HepG2 (cell line): ENCODE measurements around the gene ARHGAP12. TPM values are rescaled to one million over a fixed set of nuclear protein-coding genes. Genes with fewer than 3 reads are reported as not detected.

ENCODE experiments used
- ATAC-seq: fragments of 200-7000 bp; cut with Tn5 transposase; 3 replicates; pipeline ENCODE4 v1.9.1; 2020; ENCODE audit warnings: mild to moderate bottlenecking, moderate library complexity
- BruUV-seq: library from RNA; stranded (reverse); fragments of 400-500 nt; replicated peaks from 2 replicates; lab custom pipeline; 2021; lab: Mats Ljungman, UMichigan
- CTCF ChIA-PET: fragments of 300-600 bp; formaldehyde crosslinking; extraction: SDS; loops from one replicate; lab custom pipeline; 2021; ENCODE audit warnings: low total read pairs, inconsistent platforms, low intra/inter-chr PET ratio; lab: Yijun Ruan, JAX
- POLR2A ChIA-PET: fragments of 350-600 bp; sonication (Branson Sonifier 250); formaldehyde crosslinking; loops from one replicate; lab custom pipeline; 2020; ENCODE audit warnings: antibody characterized with exemption, inconsistent platforms; lab: Yijun Ruan, JAX
- DNase-seq: peaks from one replicate; pipeline ENCODE4 v3.0.0-alpha.2; 2015; ENCODE audit warnings: low spot score
- FAIRE-seq: peaks from 3 replicates; lab custom pipeline; 2011; peaks lifted over from hg19 to GRCh38; lab: Jason Lieb, UNC
- H2AFZ ChIP-seq: one replicate; pipeline ENCODE4 v1.6.1; 2011; ENCODE audit warnings: low read length, inconsistent platforms
- H3K27ac ChIP-seq: fragments of 300-600 bp; 3 replicates; pipeline ENCODE4 v1.8.0; 2011; ENCODE audit warnings: mixed run types, mild to moderate bottlenecking, mixed read lengths, low read length, inconsistent platforms; ENCODE audit not compliant: insufficient read depth; ENCODE audit errors: extremely low read length
- H3K27me3 ChIP-seq, 2 experiments: fragments of 200-600 bp in 1 of 2; 2 replicates in 1 of 2; 3 replicates in 1 of 2; pipeline versions ENCODE4 v1.6.0 to v1.8.0; 2011; ENCODE audit warnings: low read length in 2 of 2, mild to moderate bottlenecking in 2 of 2, moderate library complexity in 2 of 2, inconsistent platforms in 1 of 2; ENCODE audit not compliant: insufficient read depth in 2 of 2, control insufficient read depth in 1 of 2
- H3K36me3 ChIP-seq, 2 experiments: fragments of 200-600 bp in 1 of 2; replicated peaks in 1 of 2; 2 replicates in 1 of 2; 3 replicates in 1 of 2; pipeline versions ENCODE4 v1.5.1 to v1.8.0; 2011; ENCODE audit warnings: low read length in 2 of 2, inconsistent platforms in 1 of 2; ENCODE audit not compliant: insufficient read depth in 2 of 2, control insufficient read depth in 1 of 2
- H3K4me1 ChIP-seq: 2 replicates; pipeline ENCODE4 v1.5.1; 2012; ENCODE audit warnings: low read length, inconsistent platforms; ENCODE audit not compliant: insufficient read depth
- H3K4me2 ChIP-seq: 2 replicates; pipeline ENCODE4 v1.6.0; 2011; ENCODE audit warnings: low read depth, low read length, inconsistent platforms
- H3K4me3 ChIP-seq, 3 experiments: fragments of 200-600 bp in 1 of 3; sonication (generic), shearing (Covaris generic) in 1 of 3; replicated peaks in 1 of 3; 2 replicates each; pipeline ENCODE4 v1.5.1; 2011 to 2016; ENCODE audit warnings: low read length in 3 of 3, inconsistent platforms in 2 of 3, low read depth in 2 of 3, mild to moderate bottlenecking in 2 of 3, control low read depth in 1 of 3, mixed read lengths in 1 of 3; ENCODE audit not compliant: insufficient read depth in 1 of 3
- H3K79me2 ChIP-seq: one replicate; pipeline ENCODE4 v1.6.1; 2011; ENCODE audit warnings: low read length, inconsistent platforms; ENCODE audit not compliant: insufficient read depth
- H3K9ac ChIP-seq: 2 replicates; pipeline ENCODE4 v1.6.0; 2011; ENCODE audit warnings: mild to moderate bottlenecking, low read depth, low read length, inconsistent platforms; ENCODE audit not compliant: insufficient read depth
- H3K9me3 ChIP-seq: 2 replicates; pipeline ENCODE4 v1.5.1; 2012; ENCODE audit warnings: mild to moderate bottlenecking, low read length
- H4K20me1 ChIP-seq: 2 replicates; pipeline ENCODE4 v1.6.0; 2011; ENCODE audit warnings: inconsistent platforms, mild to moderate bottlenecking, low read length, moderate library complexity; ENCODE audit not compliant: insufficient read depth
- AKAP8 ChIP-seq: sonication (generic); formaldehyde crosslinking; IDR thresholded peaks from 2 replicates; pipeline ENCODE4 v1.5.1; 2020; ENCODE audit warnings: mild to moderate bottlenecking, missing genetic modification reagents
- KDM1A ChIP-seq: IDR thresholded peaks from 2 replicates; pipeline ENCODE4 v1.6.1; 2016; ENCODE audit warnings: missing compliant biosample characterization
- KDM3A ChIP-seq: IDR thresholded peaks from 2 replicates; pipeline ENCODE4 v1.6.1; 2018; ENCODE audit warnings: low read depth, missing compliant biosample characterization
- NFYC ChIP-seq: IDR thresholded peaks from 2 replicates; pipeline ENCODE4 v1.6.1; 2016; ENCODE audit warnings: missing genetic modification reagents, missing compliant biosample characterization
- RXRB ChIP-seq: IDR thresholded peaks from 2 replicates; pipeline ENCODE4 v1.6.1; 2016; ENCODE audit warnings: borderline replicate concordance, missing genetic modification reagents, missing compliant biosample characterization
- THAP7 ChIP-seq: sonication (generic); formaldehyde crosslinking; IDR thresholded peaks from 2 replicates; pipeline ENCODE4 v1.8.1; 2023; ENCODE audit warnings: mild to moderate bottlenecking, missing genetic modification reagents
- TRAFD1 ChIP-seq: sonication (generic); formaldehyde crosslinking; IDR thresholded peaks from 2 replicates; pipeline ENCODE4 v1.5.1; 2020; ENCODE audit warnings: missing genetic modification reagents, mild to moderate bottlenecking, borderline replicate concordance
- ZNF768 ChIP-seq: sonication (generic); formaldehyde crosslinking; IDR thresholded peaks from 2 replicates; pipeline ENCODE4 v1.4.0; 2020; ENCODE audit warnings: missing genetic modification reagents
- WGBS: methylation state at CpG from one replicate; pipeline ENCODE4 v1.1.6; 2017; ENCODE audit warnings: low lambda C conversion rate; 5-methylcytosine and 5-hydroxymethylcytosine counted together
- in situ Hi-C: cut with HindIII; loops from 2 replicates; pipeline ENCODE4 v1.10.0; 2017; ENCODE audit warnings: low pct_unique_long_range_greater_than_20kb; ENCODE audit not compliant: extremely low pct_ligation_motif_present
- intact Hi-C: fragments of 100-400 bp; cut with micrococcal nuclease; formaldehyde crosslinking; loops from one replicate; pipeline ENCODE4 v1.10.0; 2022; ENCODE audit not compliant: unreplicated experiment
- polyA plus RNA-seq, 8 experiments: library from polyadenylated mRNA; depleted of rRNA in 3 of 8; stranded (reverse) in 7 of 8; unstranded in 1 of 8; fragments of >200 nt; fragmentation: Illumina TruSeq in 4 of 8; extraction: Trizol in 4 of 8; gene quantifications; 2 replicates each; pipeline versions ENCODE4 v1.2.1 to v1.2.3, GENCODE V29; 2011 to 2016; ENCODE audit warnings: low read depth in 4 of 8, missing spikeins in 1 of 8, mixed read lengths in 1 of 8; ENCODE audit not compliant: insufficient read depth in 1 of 8
- total RNA-seq, 5 experiments: library from RNA; depleted of rRNA; stranded (reverse); fragments of >200 nt; fragmentation: Illumina TruSeq; extraction: Trizol; gene quantifications; 2 replicates each; pipeline ENCODE4 v1.2.3, GENCODE V29; 2016; ENCODE audit warnings: low read depth in 1 of 5

Gene ARHGAP12
- total and polyA plus RNA-seq, 2 of the 13 experiments (the other 11 are each of a cell fraction or from before 2014, with no cell fraction given) = 25.0 to 54.6 TPM

- peaks cover 31% of the 10 kb centered on the region for H3K79me2 ChIP-seq
- 0 out of 2 replicates have a peak, but pooled peaks cover 3% of the 10 kb centered on the region for H4K20me1 ChIP-seq
- H3K4me3 ChIP-seq = no peak overlapping the region
- H2AFZ ChIP-seq = no peak overlapping the region
- POLR2A ChIA-PET = no interaction called here
- H3K36me3 ChIP-seq = peaks cover 6 to 32% of the 10 kb centered on the region in 2 experiments; a peak in 4 of 5 replicates
- H3K27ac ChIP-seq = no peak overlapping the region
- CTCF ChIA-PET = no interaction called here
- intact Hi-C loops (no loop called here), in situ Hi-C loops (no loop called here)
- TF ChIP-seq RXRB (CRISPR knock-in tag) = no peak
- no peak for TF ChIP-seq KDM1A (CRISPR knock-in tag)
- TF ChIP-seq TRAFD1 (CRISPR knock-in tag) = no peak
- no peak for TF ChIP-seq ZNF768
- DNase-seq = no peak
- H3K9me3 ChIP-seq = no peaks in the 10 kb centered on the region
- no peak overlapping the region for H3K4me2 ChIP-seq
- no peaks in the 10 kb centered on the region for H3K4me1 ChIP-seq
- no peak for FAIRE-seq
- no peak for ATAC-seq
- TSS peak; percentile 19 for BruUV-seq
- H3K27me3 ChIP-seq = no peaks in the 10 kb centered on the region
- 98% methylated on average over 1 of the region's 1 CpG for WGBS
- H3K9ac ChIP-seq = no peak overlapping the region
Measured at GRCh38 chr10:31851216-31851615, 77.4 kb downstream of the ARHGAP12 start.

GRCh38 chr10:31847515-31847914 lies 81.1 kb downstream of the ARHGAP12 start:
- ChIA-PET CTCF (no interaction called here), POLR2A (no interaction called here)
- H3K9me3 ChIP-seq = no peaks in the 10 kb centered on the region
- in situ Hi-C loops = loop anchor here (25.0 kb wide), 1 partner anchor 365 kb away; no protein-coding TSS in a partner anchor
- ATAC-seq (no peak; the same call in 2 of the 3 replicates), FAIRE-seq (no peak), DNase-seq (no peak)
- H2AFZ ChIP-seq = no peak overlapping the region
- no peak overlapping the region for H3K4me3 ChIP-seq
- H3K4me2 ChIP-seq = no peak overlapping the region
- H3K36me3 ChIP-seq = peaks cover 6 to 33% of the 10 kb centered on the region in 2 experiments; a peak in 4 of 5 replicates
- no peak overlapping the region for H3K27ac ChIP-seq
- peaks cover 7% of the 10 kb centered on the region; the same call in 1 of the 2 replicates for H3K4me1 ChIP-seq
- H4K20me1 ChIP-seq = no peaks in the 10 kb centered on the region
- intact Hi-C loops = no loop called here
- H3K79me2 ChIP-seq = peaks cover 10% of the 10 kb centered on the region
- H3K9ac ChIP-seq = no peak overlapping the region
- no TSS peak for BruUV-seq
- no peak for TF ChIP-seq NFYC (CRISPR knock-in tag)
- no peak for TF ChIP-seq AKAP8
- TF ChIP-seq KDM3A (CRISPR knock-in tag) = no peak
- TF ChIP-seq THAP7 (CRISPR knock-in tag) = no peak
- no peaks in the 10 kb centered on the region for H3K27me3 ChIP-seq
